SKM-1 (cell line): ENCODE data around the gene KRTAP10-1.

Experiments
- DNase-seq: peaks from one replicate; lab custom pipeline; 2025; ENCODE audit not compliant: unreplicated experiment; lab: John Stamatoyannopoulos, UW

The KRTAP10-1 gene

GRCh38 chr21:44517175-44517899 is 22.7 kb downstream of the KRTAP10-1 start:
- DNase-seq: no peak

- DNase-seq: no peak
Observed at GRCh38 chr21:44516828-44517174, 23.2 kb downstream of the KRTAP10-1 start.

- DNase-seq: no peak
Observed at GRCh38 chr21:44516342-44516741, 23.7 kb downstream of the KRTAP10-1 start.

- DNase-seq: no peak
Observed at GRCh38 chr21:44515359-44516165, 24.4 kb downstream of the KRTAP10-1 start.

- no peak for DNase-seq
Observed at GRCh38 chr21:44514746-44515358, 25.1 kb downstream of the KRTAP10-1 start.

GRCh38 chr21:44514218-44514520 is 25.8 kb downstream of the KRTAP10-1 start:
- DNase-seq: no peak

GRCh38 chr21:44513389-44514217 is 26.4 kb downstream of the KRTAP10-1 start:
- DNase-seq: no peak

GRCh38 chr21:44512496-44513388 is 27.3 kb downstream of the KRTAP10-1 start:
- no peak for DNase-seq

- no peak for DNase-seq
Observed at GRCh38 chr21:44511938-44512275, 28.1 kb downstream of the KRTAP10-1 start.

- no peak for DNase-seq
Observed at GRCh38 chr21:44511219-44511937, 28.6 kb downstream of the KRTAP10-1 start.

- DNase-seq: peak; percentile 51
Observed at GRCh38 chr21:44510508-44511218, 29.3 kb downstream of the KRTAP10-1 start.

- DNase-seq: no peak
Observed at GRCh38 chr21:44510109-44510507, 29.9 kb downstream of the KRTAP10-1 start.

- DNase-seq: no peak
Observed at GRCh38 chr21:44509539-44509938, 30.5 kb downstream of the KRTAP10-1 start.

GRCh38 chr21:44508711-44509445 is 31.1 kb downstream of the KRTAP10-1 start:
- DNase-seq: no peak

GRCh38 chr21:44508426-44508710 is 31.6 kb downstream of the KRTAP10-1 start:
- DNase-seq: no peak

GRCh38 chr21:44507673-44508425 is 32.1 kb downstream of the KRTAP10-1 start:
- DNase-seq: no peak

GRCh38 chr21:44506279-44507255 is 33.4 kb downstream of the KRTAP10-1 start:
- no peak for DNase-seq
